RWPE2 (cell line): Measurements from ENCODE around the gene ZNF236.

Experiments
- ATAC-seq: fragments of 200-7000 bp; cut with Tn5 transposase; 3 replicates; pipeline ENCODE4 v1.9.1; 2021; ENCODE audit warnings: low read depth
- DNase-seq: peaks from one replicate; pipeline ENCODE4 v3.0.0-alpha.2; 2020; ENCODE audit warnings: low spot score
- H3K27ac ChIP-seq: fragments of 450-650 bp; 2 replicates; pipeline ENCODE4 v1.5.1; 2017; ENCODE audit warnings: mild to moderate bottlenecking; ENCODE audit not compliant: poor library complexity, severe bottlenecking
- H3K27me3 ChIP-seq: fragments of 250-450 bp; sonication (Bioruptor Pico); 2 replicates; pipeline ENCODE4 v1.5.1; 2021; ENCODE audit warnings: mild to moderate bottlenecking, moderate library complexity; ENCODE audit not compliant: insufficient read depth, poor library complexity, severe bottlenecking
- H3K36me3 ChIP-seq: fragments of 250-450 bp; sonication (Bioruptor Pico); 2 replicates; pipeline ENCODE4 v1.5.1; 2020; ENCODE audit warnings: low read depth, mild to moderate bottlenecking, moderate library complexity
- H3K4me1 ChIP-seq: fragments of 250-450 bp; sonication (Bioruptor Pico); 2 replicates; pipeline ENCODE4 v1.5.1; 2021; ENCODE audit warnings: mild to moderate bottlenecking, moderate library complexity; ENCODE audit not compliant: insufficient read depth, poor library complexity, severe bottlenecking
- H3K4me3 ChIP-seq: fragments of 250-450 bp; sonication (Bioruptor Pico); 2 replicates; pipeline ENCODE4 v1.5.1; 2021; ENCODE audit warnings: mild to moderate bottlenecking, moderate library complexity; ENCODE audit not compliant: severe bottlenecking
- H3K9me3 ChIP-seq: fragments of 250-450 bp; sonication (Bioruptor Pico); 2 replicates; pipeline ENCODE4 v1.5.1; 2021; ENCODE audit warnings: mild to moderate bottlenecking, moderate library complexity; ENCODE audit not compliant: severe bottlenecking
- CTCF ChIP-seq: fragments of 450-650 bp; IDR thresholded peaks from one replicate; pipeline ENCODE4 v1.5.1; 2017; ENCODE audit warnings: mild to moderate bottlenecking, moderate library complexity; ENCODE audit not compliant: poor library complexity, severe bottlenecking

The ZNF236 gene

DNA sequence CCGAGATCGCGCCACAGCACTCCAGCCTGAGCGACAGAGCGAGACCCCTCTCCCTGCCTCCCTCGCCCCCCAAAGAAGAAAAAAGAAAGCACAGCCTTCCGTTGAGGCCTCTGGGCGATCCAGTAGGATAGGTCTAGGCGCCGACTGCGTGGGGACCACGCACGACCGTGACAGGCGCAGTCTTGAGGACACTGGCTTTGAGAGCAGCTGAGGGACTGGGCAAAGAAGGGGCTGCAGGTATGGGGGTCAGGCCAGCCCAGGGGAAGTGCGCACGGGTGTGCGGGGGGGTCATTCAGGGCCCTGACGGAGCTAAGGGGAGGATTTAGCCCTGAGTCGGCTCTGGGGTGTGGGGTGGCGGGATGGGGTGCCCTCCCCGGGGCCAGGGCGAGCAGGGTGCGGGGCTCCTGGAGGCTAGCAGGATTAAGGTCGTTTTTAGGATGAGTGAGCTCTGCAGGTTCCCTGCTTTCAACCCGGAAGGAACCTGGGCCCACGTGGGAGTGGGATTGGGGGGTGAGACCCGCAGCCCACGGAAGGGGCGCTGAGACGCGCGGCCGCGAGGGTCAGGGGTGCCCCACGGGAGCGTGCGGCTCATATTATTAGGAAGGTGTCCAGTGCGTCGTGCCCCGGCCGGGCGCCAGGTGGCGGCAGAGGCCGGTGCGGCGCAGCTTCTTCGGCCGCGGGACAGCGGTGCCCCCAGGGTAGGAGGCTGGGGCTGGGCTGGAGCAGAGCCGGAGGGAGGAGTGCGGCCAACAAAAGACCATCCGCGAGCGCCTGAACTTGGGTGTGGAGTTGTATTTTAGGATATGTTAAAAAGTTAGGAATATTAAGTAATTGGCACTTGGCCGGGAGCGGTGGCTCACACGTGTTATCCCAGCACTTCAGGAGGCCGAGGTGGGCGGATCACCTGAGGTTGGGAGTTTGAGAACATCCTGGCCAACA, 20.5 kb upstream of the ZNF236 start:
- DNase-seq, result no peak
- ATAC-seq, result peak; percentile 81
- Histone ChIP-seq H3K36me3 (no peaks in the 10 kb centered on the region), H3K27me3 (no peaks in the 10 kb centered on the region), H3K4me1 (peaks cover 12% of the 10 kb centered on the region), H3K9me3 (no peaks in the 10 kb centered on the region), H3K27ac (no peak overlapping the region), H3K4me3 (peak overlapping the region; percentile 19)
- peak; percentile 95 for TF ChIP-seq CTCF

GRCh38 chr18:76803413-76803812, 18.9 kb upstream of the ZNF236 start:
- H3K4me3 ChIP-seq, result no peak overlapping the region
- H3K27me3 ChIP-seq, result no peaks in the 10 kb centered on the region
- no peak overlapping the region for H3K27ac ChIP-seq
- no peak for TF ChIP-seq CTCF
- DNase-seq (no peak), ATAC-seq (no peak)
- H3K4me1 ChIP-seq, result peaks cover 12% of the 10 kb centered on the region
- H3K36me3 ChIP-seq, result no peaks in the 10 kb centered on the region
- no peaks in the 10 kb centered on the region for H3K9me3 ChIP-seq

GRCh38 chr18:76803814-76804213, 18.5 kb upstream of the ZNF236 start:
- ATAC-seq, result peak; percentile 51
- H3K4me1 ChIP-seq, result peaks cover 12% of the 10 kb centered on the region
- H3K4me3 ChIP-seq, result no peak overlapping the region
- no peak for DNase-seq
- TF ChIP-seq CTCF, result peak; percentile 91
- H3K27ac ChIP-seq, result no peak overlapping the region
- no peaks in the 10 kb centered on the region for H3K9me3 ChIP-seq
- no peaks in the 10 kb centered on the region for H3K27me3 ChIP-seq
- H3K36me3 ChIP-seq, result no peaks in the 10 kb centered on the region

DNA sequence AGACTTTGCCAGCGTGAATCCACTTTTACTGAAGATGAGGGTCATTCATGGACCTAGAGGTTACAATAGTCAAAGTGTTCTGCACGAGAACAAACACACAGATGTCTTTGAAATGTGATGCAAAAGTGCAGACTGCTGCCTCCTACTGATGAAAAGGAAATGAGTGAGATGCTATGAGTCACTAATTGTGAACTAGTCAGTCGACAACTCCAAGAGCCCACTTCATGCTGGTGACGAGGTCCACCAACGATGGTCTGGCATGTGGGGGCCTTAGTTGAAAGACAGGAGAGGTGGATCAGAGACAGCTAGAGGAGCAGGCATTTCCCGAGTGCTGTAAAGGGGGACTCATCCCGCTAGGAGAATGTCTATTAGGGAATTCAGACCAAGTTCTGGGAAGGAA, 17.1 kb upstream of the ZNF236 start:
- Histone ChIP-seq H3K27ac (no peak overlapping the region), H3K27me3 (no peaks in the 10 kb centered on the region), H3K4me1 (peaks cover 12% of the 10 kb centered on the region), H3K36me3 (no peaks in the 10 kb centered on the region), H3K9me3 (no peaks in the 10 kb centered on the region), H3K4me3 (no peak overlapping the region)
- DNase-seq, result no peak
- ATAC-seq, result no peak
- TF ChIP-seq CTCF, result no peak

- Histone ChIP-seq H3K4me3 (no peak overlapping the region), H3K27me3 (no peaks in the 10 kb centered on the region), H3K27ac (peak overlapping the region; percentile 34), H3K4me1 (peaks cover 12% of the 10 kb centered on the region), H3K9me3 (no peaks in the 10 kb centered on the region), H3K36me3 (no peaks in the 10 kb centered on the region)
- peak; percentile 88 for DNase-seq
- TF ChIP-seq CTCF, result no peak
- ATAC-seq, result peak; percentile 83
These were observed 16.1 kb upstream of the ZNF236 start for GRCh38 chr18:76806301-76806700.
